ENCODE data around the gene TOR4A. TPM values are rescaled to one million over a fixed set of nuclear protein-coding genes. Genes with fewer than 3 reads are reported as not detected.
A peak's percentile ranks its signal among the peaks of the same experiment; 100 is the strongest.

The TOR4A gene
- total and polyA plus RNA-seq, 9 of the 15 experiments (the other 6 are each of a cell fraction or from before 2014, with no cell fraction given) = 3.9 to 49.2 (median 8.8) TPM

- TF ChIP-seq, protein P1, sequence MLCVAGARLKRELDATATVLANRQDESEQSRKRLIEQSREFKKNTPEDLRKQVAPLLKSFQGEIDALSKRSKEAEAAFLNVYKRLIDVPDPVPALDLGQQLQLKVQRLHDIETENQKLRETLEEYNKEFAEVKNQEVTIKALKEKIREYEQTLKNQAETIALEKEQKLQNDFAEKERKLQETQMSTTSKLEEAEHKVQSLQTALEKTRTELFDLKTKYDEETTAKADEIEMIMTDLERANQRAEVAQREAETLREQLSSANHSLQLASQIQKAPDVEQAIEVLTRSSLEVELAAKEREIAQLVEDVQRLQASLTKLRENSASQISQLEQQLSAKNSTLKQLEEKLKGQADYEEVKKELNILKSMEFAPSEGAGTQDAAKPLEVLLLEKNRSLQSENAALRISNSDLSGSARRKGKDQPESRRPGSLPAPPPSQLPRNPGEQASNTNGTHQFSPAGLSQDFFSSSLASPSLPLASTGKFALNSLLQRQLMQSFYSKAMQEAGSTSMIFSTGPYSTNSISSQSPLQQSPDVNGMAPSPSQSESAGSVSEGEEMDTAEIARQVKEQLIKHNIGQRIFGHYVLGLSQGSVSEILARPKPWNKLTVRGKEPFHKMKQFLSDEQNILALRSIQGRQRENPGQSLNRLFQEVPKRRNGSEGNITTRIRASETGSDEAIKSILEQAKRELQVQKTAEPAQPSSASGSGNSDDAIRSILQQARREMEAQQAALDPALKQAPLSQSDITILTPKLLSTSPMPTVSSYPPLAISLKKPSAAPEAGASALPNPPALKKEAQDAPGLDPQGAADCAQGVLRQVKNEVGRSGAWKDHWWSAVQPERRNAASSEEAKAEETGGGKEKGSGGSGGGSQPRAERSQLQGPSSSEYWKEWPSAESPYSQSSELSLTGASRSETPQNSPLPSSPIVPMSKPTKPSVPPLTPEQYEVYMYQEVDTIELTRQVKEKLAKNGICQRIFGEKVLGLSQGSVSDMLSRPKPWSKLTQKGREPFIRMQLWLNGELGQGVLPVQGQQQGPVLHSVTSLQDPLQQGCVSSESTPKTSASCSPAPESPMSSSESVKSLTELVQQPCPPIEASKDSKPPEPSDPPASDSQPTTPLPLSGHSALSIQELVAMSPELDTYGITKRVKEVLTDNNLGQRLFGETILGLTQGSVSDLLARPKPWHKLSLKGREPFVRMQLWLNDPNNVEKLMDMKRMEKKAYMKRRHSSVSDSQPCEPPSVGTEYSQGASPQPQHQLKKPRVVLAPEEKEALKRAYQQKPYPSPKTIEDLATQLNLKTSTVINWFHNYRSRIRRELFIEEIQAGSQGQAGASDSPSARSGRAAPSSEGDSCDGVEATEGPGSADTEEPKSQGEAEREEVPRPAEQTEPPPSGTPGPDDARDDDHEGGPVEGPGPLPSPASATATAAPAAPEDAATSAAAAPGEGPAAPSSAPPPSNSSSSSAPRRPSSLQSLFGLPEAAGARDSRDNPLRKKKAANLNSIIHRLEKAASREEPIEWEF (CRISPR knock-in tag; IDR thresholded peaks at IDR 0.05) = no peak
- TF ChIP-seq TCF7 (IDR thresholded peaks at IDR 0.05; ENCODE audit: borderline replicate concordance) = no peak
- TF ChIP-seq, protein P2, sequence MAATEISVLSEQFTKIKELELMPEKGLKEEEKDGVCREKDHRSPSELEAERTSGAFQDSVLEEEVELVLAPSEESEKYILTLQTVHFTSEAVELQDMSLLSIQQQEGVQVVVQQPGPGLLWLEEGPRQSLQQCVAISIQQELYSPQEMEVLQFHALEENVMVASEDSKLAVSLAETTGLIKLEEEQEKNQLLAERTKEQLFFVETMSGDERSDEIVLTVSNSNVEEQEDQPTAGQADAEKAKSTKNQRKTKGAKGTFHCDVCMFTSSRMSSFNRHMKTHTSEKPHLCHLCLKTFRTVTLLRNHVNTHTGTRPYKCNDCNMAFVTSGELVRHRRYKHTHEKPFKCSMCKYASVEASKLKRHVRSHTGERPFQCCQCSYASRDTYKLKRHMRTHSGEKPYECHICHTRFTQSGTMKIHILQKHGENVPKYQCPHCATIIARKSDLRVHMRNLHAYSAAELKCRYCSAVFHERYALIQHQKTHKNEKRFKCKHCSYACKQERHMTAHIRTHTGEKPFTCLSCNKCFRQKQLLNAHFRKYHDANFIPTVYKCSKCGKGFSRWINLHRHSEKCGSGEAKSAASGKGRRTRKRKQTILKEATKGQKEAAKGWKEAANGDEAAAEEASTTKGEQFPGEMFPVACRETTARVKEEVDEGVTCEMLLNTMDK (IDR thresholded peaks at IDR 0.05; ENCODE audit: borderline replicate concordance, insufficient read depth, low read depth, low read length, poor library complexity, severe bottlenecking) = no peak
- TF ChIP-seq SRSF1 (IDR thresholded peaks at IDR 0.05; ENCODE audit: low read depth, low read length) = no peak
- TF ChIP-seq ZNF217 (CRISPR knock-in tag; IDR thresholded peaks at IDR 0.05) = no peak
- TF ChIP-seq SFPQ (IDR thresholded peaks at IDR 0.05; ENCODE audit: low read depth, low read length) = no peak
- TF ChIP-seq HLTF (IDR thresholded peaks at IDR 0.05) = no peak
- no peak for TF ChIP-seq GTF2F1 (IDR thresholded peaks at IDR 0.05; ENCODE audit: low read depth, low read length)
- no peak for TF ChIP-seq KAT8 (IDR thresholded peaks at IDR 0.05; ENCODE audit: low read depth)
- TF ChIP-seq SPI1 (IDR thresholded peaks at IDR 0.05; ENCODE audit: borderline replicate concordance, low read depth, low read length) = peak; percentile 14; the same call in 1 of the 2 replicates
- peak; percentile 31; the same call in 1 of the 2 replicates for TF ChIP-seq POLR2G (IDR thresholded peaks at IDR 0.05; ENCODE audit: low read depth, low read length)
- TF ChIP-seq MED1 (CRISPR knock-in tag; IDR thresholded peaks at IDR 0.05; ENCODE audit: borderline replicate concordance) = no peak
- no peak for TF ChIP-seq ZNF311 (CRISPR knock-in tag; IDR thresholded peaks at IDR 0.05)
- no peak for TF ChIP-seq SMARCA5 (IDR thresholded peaks at IDR 0.05)
- no peak for TF ChIP-seq PKNOX1 (IDR thresholded peaks at IDR 0.05)
- no peak for TF ChIP-seq BMI1 (IDR thresholded peaks at IDR 0.05; ENCODE audit: low read length)
Observed at GRCh38 chr9:137303151-137303892, 25.8 kb downstream of the TOR4A start (continued).
